ENCODE data around the gene PARD6G.
"Not testable (repeated sequence)": the region's sequence is repeated elsewhere in the genome, so short reads cannot be mapped to it uniquely, and the experiment has no call there.

PARD6G gene

DNA sequence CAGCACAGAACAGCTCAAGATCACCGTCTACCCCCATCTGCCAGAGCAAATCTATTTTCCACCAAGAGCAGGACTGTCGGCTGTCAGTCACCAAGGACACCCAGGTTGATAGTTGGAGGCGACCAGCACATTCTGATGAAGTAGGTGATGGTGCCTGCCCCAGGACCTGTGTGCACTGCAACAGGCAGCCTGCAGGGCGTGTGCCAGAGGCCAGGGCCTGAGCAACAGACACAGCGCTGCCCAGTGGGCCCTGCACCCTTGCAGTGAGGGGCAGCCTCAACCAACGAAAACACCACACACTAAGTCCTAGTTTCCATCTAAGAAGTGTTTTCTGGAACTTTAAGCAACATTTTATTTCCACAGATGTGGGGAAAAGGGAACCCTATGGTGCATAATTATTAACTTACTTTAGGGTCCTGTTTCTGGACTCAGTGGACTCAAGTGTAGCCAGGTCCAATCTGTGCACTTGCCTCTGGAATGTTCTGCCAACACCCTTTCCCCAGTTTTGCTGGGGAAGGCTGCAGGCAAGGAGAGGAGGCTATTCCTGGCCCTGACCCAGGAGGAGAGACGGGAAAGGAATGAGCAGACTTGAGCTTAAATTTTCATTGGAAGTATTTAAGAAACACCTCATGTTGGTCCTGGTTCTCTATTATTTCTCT lies 76.8 kb downstream of the PARD6G start:
- no peak for DNase-seq

DNA sequence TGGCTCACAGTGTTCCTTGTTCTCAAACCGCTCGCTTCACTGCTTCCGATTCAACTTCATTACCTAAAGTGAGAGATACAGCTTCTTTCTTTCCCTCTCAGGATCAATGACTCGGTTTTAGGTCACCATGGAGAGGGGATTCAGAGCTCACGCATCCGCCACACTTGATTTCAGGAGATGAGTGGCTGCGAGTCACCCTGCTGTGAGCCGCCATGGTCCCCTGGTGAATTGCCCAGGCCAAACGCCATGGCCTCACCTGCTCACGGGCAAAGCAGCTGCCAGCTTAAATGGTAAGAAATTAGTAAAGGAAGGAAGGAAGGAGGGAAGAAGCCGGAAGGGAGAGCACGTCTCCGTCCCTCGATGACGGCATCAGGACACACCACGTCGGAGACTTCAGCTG lies 77.7 kb downstream of the PARD6G start:
- DNase-seq, result no peak

DNA sequence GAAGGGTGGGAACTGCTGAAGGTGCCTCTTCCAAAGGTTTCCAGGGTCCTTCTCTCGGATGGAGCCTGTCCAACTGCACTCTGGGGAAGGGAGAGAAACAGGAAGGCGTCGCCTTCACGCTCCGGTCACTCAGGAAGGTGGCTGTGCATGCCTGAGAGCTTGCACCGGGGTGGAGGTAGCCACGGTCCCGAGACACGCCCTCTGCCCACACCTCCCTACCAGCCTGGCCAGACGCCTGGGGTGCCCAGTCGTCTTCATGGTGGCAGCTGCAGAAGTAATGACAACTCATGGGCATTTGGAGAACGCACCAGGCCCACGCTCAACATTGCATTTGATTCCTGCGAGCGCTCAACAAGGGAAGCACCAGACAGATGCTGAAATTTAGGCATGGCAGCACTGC lies 78.3 kb downstream of the PARD6G start:
- no peak for DNase-seq

DNA sequence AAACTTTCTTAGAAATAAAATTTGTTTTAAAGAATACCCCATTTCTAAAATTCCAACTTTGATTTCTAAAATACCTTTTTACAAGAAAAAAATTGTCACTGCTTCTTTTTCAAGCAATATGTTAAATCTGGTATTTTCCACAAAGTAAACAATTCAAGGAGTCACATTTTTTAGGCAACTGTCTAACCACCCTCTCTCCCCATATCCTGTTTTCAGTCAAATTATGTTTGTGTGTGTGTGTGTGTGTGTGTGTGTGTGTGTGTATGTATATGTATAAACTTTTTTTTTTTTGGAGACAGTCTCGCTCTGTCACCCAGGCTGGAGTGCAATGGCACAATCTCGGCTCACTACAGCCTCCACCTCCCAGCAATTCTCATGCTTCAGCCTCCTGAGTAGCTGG lies 79.0 kb downstream of the PARD6G start:
- DNase-seq, result no peak

DNA sequence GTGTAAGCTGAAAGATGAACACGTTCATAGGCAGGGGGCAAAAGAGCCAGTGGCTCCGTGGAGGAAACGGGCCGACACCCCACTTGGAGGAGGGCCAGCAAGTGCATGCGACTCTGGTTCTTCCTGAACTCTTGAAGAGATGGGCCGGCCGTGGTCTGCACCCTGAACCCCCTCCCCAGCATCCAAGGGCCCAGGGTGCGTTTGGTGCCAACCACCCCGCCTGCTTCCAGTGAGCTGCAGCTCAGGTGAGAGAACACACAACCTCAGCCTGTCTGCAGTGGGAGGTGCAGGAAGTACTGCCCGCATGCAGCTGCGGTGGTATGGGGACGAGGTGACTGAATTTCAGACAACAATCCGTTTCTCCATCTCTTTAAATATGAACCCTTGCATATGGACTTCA lies 79.4 kb downstream of the PARD6G start:
- no peak for DNase-seq

DNA sequence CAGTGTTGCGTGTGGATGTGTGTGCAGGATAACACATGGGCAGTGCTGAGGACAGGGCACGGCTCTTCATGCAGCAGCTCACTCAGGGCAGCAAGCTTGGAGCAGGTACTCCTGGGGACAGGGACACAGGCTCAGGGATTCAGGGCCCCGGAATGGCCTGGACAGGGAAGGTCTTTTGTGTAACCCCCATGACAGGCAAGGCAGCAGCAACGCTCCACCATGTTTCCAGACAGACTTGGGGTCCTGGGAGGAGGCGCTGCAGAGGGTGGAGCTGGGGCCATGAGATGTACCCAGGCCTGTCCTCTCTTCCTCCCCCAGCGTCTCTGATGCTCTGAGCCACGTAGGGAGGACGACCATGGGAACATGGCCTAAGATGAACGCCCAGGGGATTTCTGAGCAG lies 80.0 kb downstream of the PARD6G start:
- DNase-seq, result no peak

DNA sequence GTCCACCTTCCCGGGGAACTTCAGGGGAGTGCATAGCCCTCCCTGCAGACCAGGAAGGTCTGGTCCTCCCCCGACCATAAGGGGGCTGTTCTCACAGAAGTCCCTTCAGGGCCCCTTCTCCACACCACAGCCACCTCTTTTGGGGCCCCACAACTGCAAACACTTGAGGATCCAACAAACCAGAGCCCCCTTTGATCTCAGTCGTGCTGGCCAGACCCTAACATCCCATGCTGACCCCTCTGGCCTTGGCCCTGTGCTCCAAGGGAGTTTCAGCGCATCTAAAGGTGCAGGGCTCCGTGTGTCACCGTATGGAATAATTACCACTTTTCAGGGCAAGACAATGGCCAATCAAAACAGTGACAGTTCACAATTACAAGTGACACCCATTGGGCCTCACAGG lies 80.6 kb downstream of the PARD6G start:
- DNase-seq, result no peak

DNA sequence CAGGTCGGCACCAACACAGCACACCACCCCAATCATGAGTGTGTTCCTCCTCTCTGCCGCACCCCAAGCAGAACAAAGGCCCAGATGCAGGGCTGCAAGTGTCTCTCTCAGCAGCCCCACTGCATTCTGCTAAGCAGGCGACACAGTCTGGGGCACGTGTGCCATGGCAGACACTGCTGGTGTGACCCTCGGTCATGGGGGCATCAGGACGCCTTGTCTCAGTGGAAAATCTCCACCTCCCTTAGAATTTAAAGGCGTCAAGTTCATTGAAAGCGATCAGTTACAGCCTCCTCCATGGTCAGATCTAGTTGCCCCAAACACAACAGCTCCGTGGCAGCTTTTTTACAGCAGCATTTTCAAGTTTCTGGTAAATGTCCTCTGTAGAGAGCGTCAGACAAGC lies 81.1 kb downstream of the PARD6G start:
- no peak for DNase-seq

DNA sequence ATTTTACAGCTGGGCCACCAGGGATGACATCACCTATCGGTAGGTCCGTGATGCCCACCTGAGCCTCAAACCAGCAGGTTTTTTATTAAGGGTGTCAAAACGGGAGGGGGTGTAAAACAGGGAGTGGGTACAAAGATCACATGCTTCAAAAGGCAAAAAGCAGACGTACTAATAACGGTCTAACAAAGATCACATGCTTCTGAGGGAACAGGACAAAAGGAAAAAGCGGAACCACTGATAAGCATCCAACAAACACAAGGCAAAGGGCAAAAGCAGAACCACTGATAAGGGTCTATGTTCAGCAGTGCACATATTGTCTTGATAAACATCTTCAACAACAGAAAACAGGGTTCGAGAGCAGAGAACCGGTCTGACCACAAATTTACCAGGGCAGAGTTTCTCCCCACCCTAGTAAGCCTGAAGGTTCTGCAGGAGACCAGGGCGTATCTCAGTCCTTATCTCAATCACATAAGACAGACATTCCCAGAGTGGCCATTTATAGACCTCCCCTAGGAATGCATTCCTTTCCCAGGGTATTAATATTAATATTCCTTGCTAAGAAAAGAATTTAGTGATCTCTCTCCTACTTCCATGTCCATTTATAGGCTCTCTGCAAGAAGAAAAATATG lies 82.5 kb downstream of the PARD6G start:
- DNase-seq, result not testable (repeated sequence)

DNA sequence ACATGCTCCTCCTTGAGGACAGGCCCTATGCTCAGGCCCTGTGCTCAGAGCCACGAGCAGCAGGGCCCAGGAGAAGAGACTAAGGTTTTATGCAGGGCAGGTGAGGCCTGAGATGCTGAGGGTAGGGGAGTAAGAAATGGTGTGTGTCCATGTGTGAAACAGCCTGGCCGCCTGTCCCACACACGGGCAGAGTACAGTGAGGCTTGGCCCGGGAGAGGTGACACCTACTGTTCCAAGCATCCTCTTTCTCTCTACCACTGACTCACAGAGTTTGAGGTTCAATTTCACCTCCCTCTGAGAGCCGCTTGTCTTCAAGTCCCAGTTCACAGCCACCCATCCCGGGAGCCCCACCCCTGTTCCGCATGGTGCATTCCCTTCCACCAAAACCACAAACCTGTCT lies 84.1 kb downstream of the PARD6G start:
- no peak for DNase-seq

DNA sequence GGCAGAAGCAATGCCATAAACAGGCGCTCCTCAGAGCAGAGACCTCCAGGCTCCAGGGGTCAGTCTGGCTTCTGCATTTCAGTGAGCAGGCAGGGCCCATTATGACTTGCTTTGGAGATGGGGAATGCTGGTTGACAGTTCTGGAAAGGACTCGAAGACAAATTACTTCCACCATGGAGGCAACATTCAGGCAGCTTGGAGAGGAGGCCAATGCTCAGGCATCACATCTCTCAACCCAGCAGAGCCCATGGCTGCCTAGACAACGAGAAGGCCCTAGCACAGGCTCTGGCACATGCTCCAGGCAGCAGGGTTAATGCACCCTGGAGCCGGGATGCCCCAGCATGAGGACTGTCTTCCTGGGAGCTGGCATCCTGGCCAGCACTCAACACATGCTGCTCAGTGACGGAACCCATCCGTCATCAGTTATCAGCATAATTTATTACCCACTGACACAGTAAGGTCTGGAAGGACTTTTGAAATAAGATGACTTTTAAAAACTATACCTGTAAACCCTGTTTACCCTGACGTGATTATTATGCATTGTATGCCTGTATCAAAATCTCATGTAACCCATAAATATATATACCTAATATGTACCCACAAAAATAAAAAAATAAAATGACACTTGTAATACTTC lies 85.4 kb downstream of the PARD6G start:
- DNase-seq, result no peak

DNA sequence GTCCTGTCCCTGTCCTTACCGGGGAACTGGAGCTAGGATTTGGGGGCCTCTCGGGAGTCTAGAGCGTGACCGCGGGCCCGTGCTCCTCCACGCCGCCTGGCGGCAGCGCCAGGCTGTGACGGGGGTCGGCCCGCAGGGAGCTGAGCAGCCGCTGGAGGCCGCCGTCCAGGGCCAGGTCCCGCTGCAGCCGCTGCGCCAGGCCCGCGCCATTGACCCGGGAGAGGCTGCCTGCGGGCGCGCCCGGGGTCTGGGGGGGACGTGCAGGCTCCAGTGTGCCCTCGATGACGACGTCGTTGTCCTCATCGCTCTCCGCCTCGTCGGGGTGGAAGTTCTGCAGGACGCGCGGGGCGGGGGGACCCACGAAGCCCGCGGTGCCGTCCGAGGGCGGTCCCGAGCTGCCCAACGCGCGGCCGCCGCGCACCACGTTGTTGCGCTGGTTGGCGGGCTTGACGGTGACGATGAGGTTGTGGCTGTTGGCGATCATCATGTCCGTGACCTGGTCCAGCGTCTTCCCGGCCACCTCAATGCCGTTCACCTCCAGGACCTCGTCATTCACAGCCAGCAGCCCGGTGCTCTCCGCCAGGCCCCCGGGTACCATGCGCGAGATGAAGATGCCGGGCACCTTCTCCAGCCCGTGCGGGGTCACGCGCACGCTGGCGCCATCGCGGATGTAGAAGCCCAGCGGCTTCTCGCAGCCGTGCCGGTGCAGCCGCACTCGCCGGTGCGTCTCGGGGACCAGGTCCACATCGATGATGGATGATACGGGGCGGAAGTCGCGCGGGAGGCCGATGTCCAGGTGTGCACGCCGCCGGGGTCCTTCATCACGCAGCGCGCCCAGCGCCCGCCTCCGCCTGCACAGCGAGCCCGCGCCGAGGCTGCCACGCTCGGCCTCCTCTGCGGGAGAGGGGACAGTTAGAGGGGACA lies 87.3 kb downstream of the PARD6G start:
- no peak for DNase-seq

DNA sequence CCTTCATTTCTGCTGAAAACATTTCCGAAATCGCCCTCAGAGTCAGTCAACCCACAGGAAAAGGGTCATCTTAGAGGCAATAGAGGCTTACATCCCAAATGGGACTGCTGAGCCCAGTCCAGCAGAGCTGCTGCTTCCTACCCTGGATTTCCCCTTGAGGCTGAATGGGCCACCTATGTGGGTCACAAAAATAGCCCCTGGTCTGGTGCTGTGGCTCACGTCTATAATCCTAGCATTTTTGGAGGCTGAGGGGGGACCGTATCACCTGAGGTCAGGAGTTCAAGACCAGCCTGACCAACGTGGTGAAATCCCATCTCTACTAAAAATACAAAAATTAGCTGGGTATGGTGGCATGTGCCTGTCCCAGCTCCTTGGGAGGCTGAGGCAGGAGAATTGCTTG lies 88.9 kb downstream of the PARD6G start:
- DNase-seq, result no peak

DNA sequence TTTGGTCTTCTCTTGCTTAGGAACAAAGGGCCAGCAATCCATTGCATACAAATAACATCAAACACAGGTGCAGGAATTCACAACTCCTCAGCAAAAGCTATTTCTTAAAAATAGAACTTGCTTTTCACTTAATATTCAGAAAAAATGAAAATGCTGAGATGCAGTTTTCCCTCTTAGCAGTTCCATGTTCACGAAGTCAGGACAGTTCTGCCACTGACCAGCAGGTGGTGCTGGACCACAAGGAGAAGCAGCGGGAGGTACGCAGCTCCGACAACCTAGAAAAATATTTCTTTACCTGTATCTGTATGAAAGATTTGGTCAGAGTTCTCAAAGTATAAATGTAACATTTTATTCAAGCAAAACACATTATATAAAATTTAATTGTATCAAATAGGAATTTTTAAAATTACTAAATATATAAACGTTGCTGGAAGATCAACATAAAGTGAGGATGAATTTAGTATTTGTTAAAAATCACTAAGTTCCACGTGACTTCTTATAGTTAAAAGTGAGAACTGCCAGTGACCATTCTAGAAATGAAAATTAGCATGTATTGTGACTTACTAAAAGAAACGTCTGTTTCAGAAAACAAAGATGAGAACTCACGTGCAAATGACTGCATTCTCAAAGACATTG lies 89.5 kb downstream of the PARD6G start:
- peak in 1 of 2 experiments; percentile 66 for DNase-seq

DNA sequence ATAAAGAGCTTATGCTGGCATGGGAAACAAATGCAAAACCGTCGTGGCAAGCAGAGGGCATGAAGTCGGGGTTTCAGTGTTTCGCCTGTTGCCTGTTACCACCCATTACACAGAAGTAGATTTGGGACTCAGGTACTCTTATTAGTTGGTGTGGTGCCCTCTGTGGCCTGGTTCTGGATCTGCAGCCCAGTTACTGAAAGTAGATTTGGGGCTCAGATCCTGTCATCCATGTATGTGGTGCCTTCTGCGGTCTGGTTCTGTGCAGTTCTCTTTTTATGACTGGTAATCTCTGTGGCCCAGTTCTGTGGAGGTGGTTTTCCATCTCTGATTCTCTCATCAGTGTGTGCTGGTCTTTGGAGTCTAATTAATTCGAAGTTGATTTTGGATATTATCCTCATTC lies 93.0 kb downstream of the PARD6G start:
- DNase-seq, result peak in 1 of 2 experiments; percentile 44

DNA sequence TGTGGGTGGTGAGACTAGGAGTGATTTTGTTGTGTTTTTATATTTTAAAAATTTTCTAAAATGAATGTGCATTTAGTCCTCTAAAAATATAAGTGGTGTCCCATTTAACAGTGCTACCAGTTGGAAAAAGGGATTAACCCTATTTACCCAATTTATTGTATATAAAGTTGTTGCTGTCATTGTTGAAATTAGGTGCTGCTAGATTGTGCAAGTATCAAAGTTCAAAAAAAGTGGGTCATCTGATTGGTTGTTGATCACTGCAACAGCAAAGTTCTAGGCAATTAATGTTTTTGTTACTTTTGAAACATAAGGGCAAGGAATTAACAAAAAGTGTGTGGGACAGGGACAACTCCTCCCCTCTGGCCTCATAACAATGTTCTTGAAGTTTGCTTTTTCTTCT lies 97.6 kb downstream of the PARD6G start:
- DNase-seq, result no peak

DNA sequence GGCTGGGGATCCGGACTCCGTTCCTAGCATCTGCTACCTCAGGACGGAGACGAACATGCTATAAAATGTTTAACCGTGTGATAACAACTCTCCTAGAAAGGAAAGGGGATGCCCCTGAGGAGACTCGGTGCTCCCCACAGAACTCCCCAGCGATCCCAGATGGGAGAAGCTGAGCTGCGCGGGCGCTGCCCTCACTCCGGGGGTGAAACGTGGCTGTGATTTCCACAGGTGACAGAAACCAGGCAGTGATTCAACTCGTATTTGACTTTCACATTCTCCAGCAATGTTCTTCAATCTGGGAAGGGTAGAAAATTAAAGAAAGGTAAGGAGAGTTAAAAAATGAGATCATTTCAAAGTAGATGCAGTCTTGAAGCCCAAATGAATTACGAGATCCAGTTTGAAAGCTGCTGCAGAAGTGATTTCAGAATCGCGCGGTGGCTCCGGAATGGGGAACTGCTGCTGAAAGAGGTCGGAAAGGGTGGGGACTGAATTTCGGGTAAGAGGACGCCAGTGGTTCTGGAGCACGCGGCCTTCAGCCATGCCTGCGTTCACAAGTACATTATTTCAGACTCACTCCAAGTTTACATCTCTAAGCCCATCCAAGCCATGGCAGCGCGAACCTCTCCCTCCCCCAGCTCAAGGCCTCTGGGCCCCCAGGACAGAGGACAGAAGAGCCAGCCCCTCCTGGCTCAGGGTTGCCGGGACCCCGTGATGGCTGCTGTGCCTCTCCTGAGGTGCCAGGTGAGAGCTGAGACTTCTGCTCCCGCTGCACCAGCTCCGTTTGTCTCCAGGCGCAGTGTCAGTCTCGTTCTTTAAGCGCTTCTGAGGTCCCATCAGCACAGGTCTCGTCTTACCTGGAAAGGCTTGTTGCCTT lies 98.8 kb downstream of the PARD6G start:
- DNase-seq, result peak in 1 of 2 experiments; percentile 40

DNA sequence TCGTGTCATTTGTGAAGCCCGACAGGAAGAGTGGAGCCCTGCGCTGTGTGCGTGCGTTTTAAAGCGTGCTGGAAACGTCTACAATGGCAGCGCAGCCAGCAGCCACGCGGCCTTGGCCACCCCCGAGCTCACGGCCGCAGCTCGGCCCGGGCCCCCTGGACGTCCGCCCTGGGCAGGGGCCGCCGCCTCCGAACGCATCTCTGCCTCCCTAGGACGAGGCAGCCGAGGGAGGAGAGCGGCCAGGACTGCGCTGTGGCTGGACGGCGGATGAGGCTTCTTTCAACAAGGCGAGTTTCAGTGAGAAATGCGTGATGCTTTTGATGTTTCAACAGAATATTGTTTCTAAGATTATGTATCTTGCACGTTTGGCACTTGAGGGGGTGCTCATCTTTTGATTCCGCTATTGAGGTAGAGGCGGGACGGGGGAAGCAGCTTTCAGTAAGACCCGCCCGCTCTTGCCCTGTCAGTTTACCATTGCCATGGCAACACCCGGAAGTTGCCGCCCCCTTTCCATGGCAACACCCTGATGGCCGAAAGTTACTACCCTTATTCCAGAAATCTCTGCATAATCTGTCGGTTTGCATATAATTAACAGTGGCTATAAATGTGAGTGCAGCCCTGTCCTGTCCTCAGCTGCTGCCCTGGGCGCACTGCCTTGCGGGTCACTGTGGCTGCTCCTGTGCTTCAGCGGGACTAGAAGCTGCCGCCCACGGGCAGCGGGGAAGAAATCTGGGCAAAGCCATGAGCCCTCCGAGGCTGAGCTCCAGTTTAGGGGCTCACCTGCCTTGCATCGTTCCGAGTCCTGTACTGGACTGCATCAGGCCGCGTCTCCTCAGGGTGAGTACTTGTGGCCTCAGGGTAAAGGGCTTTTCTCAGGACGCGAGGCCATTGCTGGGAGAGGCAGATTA lies 99.6 kb downstream of the PARD6G start:
- peak; percentile 82 to 88 for DNase-seq

DNA sequence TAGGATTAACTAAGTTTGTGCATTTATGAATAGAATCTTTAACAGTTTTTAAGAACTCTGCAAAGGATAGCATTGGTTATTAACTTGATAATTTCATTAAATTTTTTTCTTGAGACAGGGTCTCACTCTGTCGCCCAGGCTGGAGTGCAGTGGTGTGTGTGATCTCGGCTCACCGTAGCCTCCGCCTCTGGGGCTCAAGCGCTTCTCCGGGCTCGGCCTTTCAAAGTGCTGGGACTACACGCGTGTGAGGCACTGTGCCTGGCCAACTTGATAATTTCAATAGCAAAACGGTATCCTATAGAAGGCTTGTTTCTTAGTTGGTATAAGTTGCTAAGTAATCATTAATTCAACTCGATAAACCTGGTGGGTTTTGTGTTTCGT lies 100.3 kb downstream of the PARD6G start:
- peak in 1 of 2 experiments; percentile 50 for DNase-seq

DNA sequence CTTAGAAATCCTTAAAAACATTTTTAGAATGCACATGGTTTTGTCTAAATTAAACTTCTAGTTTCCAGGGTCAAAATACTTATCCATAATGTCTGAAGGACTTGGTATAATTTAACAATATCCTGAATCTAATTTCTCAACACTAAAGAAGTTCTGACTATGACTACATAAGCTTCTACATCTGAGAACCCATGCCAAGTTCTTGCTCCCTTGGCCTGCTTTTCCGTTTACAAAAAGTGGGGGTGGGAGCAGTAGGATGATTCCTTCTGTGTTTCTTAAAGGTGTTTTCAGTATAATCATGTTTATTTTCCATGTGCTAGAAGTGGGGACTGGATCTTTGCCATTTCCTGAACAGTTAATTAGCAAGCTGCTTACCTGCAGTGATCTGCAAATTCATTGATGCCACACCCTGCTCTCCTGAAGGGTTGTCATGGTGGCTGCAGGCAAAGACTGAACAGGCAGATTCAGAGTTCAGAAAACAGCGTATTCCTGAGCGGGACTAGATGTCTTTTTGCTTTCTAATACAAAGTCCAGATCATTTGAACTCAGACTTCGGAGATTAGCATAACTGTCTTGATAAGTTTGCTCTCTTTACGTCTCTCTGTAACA lies 102.0 kb downstream of the PARD6G start:
- DNase-seq, result no peak

Data from NCI-H526 (cell line).